Measurements from ENCODE around the gene PLEKHM3.

PLEKHM3 gene

GRCh38 chr2:207848545-207848928, 176.8 kb downstream of the PLEKHM3 start:
- DNase-seq = no peak

DNA sequence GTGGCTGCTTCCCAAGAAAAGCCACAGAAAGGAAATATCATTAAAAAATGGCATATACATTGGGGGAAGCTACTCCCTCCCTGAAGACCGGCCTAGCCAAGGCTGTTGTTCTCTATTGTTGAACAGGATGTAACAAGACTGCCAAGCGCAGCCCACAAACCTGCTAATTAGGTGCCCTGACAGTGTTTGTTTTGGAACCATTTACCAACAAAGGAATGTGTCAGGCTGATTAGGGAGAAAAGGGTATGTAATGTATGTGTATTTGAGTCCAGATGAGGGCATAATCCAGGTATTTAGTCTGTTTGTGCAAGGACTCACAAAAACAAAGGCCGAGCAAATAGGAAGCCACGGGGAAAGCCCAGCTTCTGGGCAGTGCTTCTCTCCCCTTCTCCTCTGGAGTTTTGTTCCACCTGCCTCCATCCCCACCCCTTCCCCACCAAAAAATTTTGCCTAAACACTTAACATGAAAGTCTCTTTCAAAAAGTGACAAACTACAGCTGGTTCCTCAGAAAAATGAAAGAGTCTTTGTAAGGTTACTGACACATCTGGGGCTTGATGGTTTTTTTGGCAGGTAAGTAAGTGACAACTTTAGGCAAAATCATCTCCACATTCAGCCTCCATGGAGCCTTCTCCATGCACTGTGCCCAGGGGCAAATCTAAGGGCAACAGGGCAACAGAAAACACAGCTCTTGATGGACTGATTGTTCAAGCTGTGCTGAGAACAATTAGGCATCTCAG, 177.4 kb downstream of the PLEKHM3 start:
- DNase-seq = no peak

GRCh38 chr2:207847098-207847806, 178.1 kb downstream of the PLEKHM3 start:
- no peak for DNase-seq

GRCh38 chr2:207845202-207845864, 180.0 kb downstream of the PLEKHM3 start:
- DNase-seq = no peak

DNA sequence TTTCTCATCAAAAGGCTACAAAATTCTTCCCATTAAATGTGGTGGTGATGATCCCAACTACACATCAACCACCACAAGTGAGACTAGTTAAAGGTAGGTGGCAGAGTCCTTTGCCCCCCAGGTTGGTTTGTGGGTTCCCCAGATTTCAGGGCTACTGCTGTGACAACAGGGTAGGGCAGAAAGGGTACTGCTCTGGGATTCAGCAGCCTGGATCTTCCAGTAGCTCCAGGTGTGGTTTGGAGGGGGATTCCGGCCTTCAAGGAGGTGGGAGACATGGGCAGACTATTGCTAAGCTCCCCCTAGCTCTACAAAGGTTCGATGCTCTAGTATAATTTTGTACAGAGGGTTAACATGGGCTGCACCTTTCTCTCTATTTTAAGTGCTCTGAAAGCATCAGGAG, 180.7 kb downstream of the PLEKHM3 start:
- DNase-seq = no peak

DNA sequence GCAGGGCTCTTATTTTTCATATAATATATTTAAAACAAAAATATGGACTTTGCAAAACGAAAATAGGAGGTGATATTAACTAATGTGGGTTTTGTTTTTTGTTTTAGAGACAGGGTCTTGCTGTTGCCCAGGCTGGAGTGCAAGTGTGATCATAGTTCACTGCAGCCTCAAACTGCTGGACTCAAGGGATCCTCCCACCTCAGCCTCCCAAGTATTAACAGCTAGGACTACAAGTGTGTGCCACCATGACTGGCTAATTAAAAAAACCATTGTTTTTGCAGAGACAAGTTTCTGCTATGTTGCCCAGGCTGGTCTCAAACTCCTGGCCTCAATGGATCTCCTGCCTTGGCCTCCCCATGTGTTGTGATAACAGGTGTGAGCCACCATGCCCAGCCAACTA, 185.2 kb downstream of the PLEKHM3 start:
- DNase-seq = no peak

DNA sequence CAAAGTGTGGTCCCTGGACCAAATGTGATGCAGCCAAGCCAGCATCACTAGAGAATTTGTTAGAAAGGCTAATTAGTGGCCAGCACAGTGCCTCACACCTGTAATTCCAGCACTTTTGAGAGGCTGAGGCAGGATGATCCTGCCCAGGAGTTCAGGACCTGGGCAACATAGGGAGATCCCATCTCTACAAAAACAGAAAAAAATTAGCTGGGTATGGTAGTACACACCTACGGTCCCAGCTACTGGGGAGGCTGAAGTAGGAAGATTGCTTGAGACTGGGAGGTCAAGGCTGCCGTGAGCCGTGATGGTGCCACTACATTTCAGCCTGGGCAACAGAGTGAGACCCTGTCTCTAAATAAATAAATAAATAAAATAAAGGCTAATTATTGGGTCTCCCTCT, 185.8 kb downstream of the PLEKHM3 start:
- no peak for DNase-seq

GRCh38 chr2:207839028-207839427, 186.3 kb downstream of the PLEKHM3 start:
- no peak for DNase-seq

DNA sequence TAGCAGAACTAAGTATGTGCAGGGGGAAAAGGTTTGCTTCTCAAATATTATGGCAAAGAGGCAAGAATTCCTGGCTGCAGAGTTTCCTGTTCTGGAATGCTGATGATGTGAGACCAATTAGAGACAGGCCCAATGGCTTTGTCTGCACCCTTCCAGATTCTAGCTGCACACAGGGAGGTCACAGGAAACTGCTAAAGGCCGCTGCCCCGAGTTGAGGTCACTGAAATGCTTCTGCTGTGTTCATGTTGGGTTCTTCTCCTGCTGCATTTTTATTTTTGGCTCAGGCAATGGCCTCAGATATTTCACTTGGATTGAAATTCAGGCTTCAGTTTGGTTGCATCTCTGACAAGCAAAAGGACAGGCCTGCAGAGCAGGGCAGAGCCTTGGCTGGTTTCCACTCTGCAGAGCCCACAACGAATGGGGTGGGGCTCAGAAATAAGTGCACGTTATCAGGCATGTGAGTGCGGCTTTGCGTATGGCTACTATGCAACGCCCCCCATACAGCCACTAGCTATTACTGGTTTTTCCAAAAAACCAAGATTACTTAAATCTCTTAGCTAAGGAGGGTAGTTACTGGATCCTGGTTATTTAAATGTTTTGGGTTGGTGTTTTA, 188.7 kb downstream of the PLEKHM3 start:
- no peak for DNase-seq

DNA sequence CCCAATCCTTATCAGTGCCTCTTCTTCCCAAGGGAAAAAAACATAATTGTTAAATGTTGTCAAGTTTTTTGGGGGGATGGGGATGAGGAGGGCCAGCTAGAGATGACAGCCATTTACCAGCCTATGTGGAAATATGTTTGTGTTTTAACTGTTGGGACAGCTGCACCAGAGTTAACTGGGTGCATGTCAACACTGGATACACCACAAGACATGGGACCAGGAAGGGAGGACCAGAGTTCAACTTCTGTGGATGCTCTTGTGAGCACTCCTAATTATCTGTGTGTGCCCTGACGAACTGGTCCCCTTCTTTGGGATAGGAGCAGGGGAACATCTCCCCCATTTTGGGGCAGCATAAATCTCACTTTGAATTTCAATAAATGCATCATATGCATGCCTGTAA, 189.5 kb downstream of the PLEKHM3 start:
- DNase-seq = no peak

DNA sequence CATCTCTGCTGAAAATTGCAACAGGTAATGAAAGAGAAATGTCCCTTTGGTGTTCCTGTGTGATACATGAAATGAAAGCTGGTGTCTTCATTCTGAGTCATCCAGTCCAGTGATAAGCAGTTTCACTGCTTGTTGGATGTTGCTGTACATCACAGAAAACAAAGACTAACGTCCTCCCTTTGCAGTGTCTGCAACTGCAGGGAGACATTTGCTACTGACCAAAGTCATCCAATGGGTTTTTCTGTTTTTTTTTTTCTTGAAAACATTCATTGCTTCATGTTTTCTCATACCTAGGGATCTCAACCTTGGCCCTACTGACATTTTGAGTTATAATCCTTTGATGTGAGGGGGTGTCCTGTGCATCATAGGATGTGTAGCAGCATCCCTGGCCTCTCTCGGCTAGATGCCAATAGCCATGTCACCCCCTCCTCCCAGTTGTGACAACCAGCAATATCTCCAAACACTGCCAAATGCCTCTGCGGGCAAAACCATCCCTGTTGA, 192.0 kb downstream of the PLEKHM3 start:
- no peak for DNase-seq

GRCh38 chr2:207831584-207832248, 193.6 kb downstream of the PLEKHM3 start:
- no peak for DNase-seq

- DNase-seq = no peak
Measured at GRCh38 chr2:207830778-207831438, 194.4 kb downstream of the PLEKHM3 start.

GRCh38 chr2:207828361-207829057, 196.8 kb downstream of the PLEKHM3 start:
- DNase-seq = no peak

GRCh38 chr2:207825978-207826377, 199.3 kb downstream of the PLEKHM3 start:
- no peak for DNase-seq

DNA sequence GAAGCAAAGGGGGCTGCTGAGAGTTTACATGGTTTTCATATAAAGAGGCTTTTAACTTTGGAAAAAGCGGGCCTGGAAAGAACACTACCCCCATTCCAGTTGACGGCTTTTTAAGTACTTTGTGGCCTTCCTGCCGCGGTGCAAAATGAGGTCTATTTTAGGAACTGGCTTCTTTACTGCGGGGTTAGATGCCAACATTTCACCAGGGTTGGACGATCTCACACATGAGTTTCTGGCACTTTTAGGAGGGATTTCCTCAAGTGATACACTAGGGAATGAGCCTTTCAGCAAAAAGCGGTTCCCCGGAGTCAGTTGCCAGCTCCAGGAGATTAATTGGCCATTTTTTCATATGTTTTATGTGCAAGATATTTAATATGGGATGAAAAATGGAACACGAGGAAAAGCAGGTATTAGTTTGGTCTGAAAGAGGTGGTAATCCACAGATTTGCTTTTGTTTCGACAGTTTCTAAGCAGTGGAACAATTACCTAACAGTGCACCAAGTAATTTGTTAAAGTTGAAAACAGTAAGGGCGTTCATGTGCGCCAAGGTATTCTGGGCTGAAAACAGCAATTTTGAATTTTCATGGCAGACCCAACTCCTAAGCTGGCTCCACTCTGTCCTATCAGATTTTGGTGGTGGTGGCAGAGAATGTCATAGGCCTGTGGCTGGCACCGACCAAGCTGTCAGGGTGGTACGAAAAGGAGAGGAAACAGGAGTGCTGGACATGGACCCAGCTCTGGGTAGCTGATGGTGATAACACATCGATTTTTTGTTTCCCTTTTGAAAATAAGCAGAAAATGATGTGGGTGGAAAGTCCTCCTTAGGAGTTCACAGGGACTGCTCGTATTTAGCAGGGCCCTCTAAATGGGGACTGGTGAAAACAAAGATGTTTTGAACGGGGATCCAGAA, 200.0 kb downstream of the PLEKHM3 start:
- DNase-seq = no peak

DNA sequence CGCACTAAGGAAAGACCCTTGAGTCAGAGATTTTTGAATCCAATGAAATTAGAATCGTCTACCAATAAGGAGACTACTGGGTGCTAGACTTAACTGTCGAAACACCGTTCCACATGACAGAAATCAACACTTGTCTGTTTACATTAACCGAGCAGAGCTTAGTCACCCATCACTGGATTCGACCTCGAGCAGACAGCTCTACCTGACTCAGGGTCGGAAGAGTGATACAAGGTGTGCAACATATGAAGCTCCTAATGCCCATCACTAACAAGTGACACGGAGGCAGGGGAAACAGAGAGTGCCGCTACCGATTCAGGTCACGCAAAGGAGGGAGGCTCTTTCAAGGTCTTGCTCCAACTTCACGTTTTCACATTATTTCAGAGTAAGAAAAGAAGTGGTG, 201.5 kb downstream of the PLEKHM3 start:
- no peak for DNase-seq

GRCh38 chr2:207819839-207820784, 205.2 kb downstream of the PLEKHM3 start:
- no peak for DNase-seq
